CD4-positive, alpha-beta T cell treated with Interleukin-6 for 4 hours (primary cell): ENCODE results near the gene MUC6.
"Not testable (repeated sequence)": the region's sequence is repeated elsewhere in the genome, so short reads cannot be mapped to it uniquely, and the experiment has no call there.

Experiments
- DNase-seq: peaks from one replicate; pipeline ENCODE4 v3.0.0-alpha.2; 2020; ENCODE audit warnings: mixed read lengths

MUC6 gene

DNA sequence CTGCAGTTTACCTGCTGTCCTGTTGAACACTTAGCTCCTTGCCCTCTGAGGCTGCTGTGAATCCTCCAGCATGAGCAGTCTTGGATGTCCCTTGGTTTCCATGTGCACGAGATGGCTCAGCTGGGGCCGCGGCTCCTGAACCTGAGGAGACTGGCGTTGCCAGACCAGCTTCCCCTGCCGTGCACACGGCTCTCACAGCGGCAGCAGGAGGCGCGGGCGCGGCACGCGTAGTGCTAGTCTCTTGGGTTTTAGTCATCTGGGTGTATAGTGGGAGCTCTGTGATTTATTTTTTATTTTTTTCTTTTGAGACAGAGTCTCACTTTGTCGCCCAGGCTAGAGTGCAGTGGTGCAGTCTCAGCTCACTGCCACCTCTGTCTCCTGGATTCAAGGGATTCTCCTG lies 54.8 kb downstream of the MUC6 start:
- DNase-seq: no peak

DNA sequence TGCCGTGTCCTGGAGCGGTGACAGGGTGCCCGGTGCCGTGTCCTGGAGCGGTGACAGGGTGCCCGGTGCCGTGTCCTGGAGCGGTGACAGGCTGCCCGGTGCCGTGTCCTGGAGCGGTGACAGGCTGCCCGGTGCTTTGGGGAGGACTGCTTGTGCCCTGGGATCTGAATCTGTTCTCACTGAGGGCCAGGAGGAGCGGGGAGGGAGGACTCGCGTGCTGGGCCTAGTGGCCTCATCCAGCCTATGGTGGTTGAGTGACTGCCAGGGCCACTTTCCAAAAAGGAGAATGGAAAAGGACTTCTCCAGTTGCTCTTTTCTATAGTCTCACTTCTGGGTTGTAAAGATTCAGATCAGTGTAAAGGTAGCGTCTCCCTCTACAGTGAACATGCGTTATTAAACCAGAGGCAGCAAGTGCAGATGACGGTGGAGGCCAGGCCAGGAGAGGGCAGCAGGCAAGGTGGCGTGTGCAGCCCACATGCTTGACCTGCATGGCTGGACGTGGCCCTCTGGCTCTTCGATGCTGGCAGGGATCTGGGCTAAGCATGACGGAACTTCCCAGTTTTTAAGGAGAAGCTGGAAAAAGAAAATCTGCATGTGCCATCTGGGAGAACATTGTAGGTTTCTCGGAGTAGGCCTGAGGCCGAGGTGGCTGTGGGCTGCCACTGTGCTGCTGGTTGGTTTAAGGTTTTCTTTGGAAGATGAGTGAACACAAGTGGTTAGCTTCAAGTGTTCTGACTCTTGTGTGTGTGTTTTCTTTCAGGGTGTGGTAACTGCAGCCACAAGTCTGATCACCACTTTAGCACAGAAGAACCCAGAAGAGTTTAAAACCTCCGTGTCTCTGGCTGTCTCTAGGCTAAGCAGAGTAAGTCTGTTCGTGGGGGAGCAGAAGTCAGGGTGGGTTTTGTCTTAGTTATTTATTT lies 55.8 kb downstream of the MUC6 start:
- no peak for DNase-seq

- no peak for DNase-seq
Observed at GRCh38 chr11:978781-979180, 57.7 kb downstream of the MUC6 start.

GRCh38 chr11:977830-978720 lies 58.4 kb downstream of the MUC6 start:
- no peak for DNase-seq

GRCh38 chr11:976431-977160 lies 59.9 kb downstream of the MUC6 start:
- DNase-seq: no peak

DNA sequence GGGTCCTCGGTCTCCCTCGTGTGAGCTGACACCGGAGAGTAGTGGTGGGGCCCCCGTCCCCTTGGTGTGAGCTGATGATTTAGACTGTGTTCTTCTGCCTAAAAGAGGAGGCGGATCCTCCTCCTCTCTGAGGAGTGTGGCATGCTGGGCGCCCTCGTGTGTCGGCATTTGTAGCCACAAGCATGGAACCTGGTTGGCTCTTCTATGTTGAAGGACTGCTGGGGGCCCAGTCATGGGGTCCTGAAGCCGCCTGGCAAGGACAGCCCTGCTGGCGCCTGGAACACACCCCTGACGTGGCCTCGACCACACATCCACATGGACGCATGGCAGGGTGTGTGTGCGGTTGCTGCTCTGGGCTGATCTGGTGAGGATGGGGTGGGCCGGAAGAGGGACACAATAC lies 60.7 kb downstream of the MUC6 start:
- peak; percentile 7 for DNase-seq

- DNase-seq: not testable (repeated sequence)
Observed at GRCh38 chr11:975376-975775, 61.1 kb downstream of the MUC6 start.

GRCh38 chr11:973237-973636 lies 63.3 kb downstream of the MUC6 start:
- DNase-seq: no peak

- DNase-seq: no peak
Observed at GRCh38 chr11:972523-973211, 63.9 kb downstream of the MUC6 start.

- DNase-seq: no peak
Observed at GRCh38 chr11:971731-972365, 64.7 kb downstream of the MUC6 start.

DNA sequence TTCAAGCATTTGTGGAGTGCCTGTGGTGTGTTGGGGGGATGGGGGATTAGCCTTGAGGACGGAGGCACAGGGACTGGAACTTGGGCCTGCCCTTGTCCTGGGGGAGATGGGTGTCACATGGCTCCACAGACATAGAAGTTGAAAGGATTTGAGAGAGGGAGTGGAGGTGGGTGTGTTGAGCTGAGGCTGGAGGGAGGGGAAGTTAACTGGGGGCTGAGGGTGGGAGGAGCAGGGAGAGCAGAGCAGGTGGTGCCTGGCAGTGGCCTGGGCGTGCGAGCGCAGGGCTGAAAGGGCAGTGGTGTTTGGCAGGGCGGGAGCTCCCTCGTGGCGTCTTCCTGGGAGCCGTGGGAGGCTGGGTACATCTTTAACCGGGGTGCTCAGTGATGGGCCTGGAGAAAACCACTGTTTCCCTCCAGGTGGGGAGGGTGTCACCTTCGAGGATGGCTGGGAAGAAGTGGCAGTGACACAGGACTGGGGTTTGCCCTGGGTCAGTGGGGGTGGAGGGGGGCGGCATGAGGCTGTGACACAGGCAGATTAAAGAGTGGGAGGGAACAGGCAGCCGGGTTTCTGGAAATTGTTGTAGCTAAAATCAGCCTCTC lies 65.3 kb downstream of the MUC6 start:
- DNase-seq: no peak

- DNase-seq: peak; percentile 53
Observed at GRCh38 chr11:970319-970871, 66.1 kb downstream of the MUC6 start.

GRCh38 chr11:969651-970205 lies 66.8 kb downstream of the MUC6 start:
- no peak for DNase-seq

DNA sequence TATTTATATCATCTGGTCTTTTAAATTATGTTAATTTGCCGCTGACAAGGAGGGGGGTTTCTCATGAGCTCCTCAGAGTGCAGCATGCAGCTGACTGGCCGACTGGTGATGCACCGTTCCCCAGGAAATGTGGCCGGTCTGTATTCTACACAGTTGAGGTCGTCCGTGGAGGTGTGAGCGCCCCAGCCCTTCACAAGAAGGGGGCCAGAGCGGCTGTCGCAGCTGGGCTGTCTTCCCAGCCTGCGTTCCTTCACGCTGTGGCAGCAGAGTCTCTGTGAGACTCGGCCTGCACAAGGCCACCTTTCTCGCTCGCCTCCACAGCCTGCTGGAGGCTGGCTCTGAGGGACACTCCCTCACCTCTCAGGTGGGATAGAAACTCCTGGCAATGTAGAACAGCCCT lies 67.7 kb downstream of the MUC6 start:
- no peak for DNase-seq

- DNase-seq: no peak
Observed at GRCh38 chr11:967995-968751, 68.3 kb downstream of the MUC6 start.

DNA sequence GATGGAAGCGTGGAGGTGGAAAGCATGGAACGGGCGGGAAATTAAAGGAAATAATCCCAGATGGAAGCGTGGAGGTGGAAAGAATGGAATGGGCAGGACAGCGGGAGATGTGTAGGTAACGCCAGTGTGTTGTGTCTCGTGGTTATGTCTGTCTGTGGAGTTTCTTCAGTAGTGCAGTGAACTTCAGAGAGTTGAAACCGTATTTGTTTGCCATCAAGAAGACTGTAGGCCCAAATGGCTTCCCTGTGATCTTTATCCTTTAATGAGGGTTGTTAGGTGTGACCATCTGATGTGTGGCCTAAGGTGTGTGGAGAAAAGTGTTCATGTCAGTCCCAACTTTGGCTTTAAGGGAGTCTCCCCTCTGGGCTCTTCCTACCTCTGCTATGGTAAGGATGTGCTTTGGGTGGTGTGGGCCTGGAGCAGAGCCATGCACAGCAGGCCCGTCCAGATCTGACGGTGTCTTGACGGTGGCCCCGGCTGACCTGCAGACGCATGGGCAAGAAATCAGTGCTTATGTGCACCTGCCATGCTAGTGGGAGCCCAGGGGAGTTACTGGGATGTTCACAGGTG lies 71.2 kb downstream of the MUC6 start:
- DNase-seq: no peak

DNA sequence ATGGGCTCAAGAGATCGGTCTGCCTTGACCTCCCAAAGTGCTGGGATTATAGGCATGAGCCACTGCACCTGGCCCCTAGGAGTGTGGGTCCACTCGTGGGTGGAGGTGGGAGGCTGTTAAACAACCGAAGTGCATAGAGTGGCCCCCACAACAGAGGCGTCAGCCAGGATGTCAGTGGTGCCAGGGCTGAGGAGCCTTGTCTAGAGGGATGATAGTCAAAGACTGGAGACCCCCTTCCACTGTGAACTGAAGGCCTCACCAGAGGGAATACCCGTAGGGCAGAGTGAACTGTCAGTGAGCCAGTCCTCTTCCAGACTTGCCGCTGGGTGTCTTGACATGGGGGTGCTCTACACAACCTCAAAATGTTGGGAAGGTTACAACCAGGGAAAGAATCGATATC lies 72.7 kb downstream of the MUC6 start:
- DNase-seq: no peak
